Smooth muscle cell (in vitro differentiated cells): Measurements from ENCODE around the gene SYNE4. TPM values are rescaled to one million over a fixed set of nuclear protein-coding genes. Genes with fewer than 3 reads are reported as not detected.

ENCODE experiments used
- DNase-seq: peaks from one replicate; lab custom pipeline; 2025; ENCODE audit not compliant: unreplicated experiment; lab: John Stamatoyannopoulos, UW
- H2AFZ ChIP-seq: fragments of 200-600 bp; sonication (generic); 2 replicates; pipeline ENCODE4 v1.6.0; 2016; ENCODE audit warnings: antibody characterized with exemption, low read depth, mild to moderate bottlenecking
- H3F3A ChIP-seq: fragments of 200-600 bp; sonication (generic); 2 replicates; pipeline ENCODE4 v1.6.0; 2017; ENCODE audit warnings: antibody characterized with exemption, low read depth
- H3K27ac ChIP-seq: fragments of 200-600 bp; sonication (generic); 2 replicates; pipeline ENCODE4 v1.5.1; 2016; ENCODE audit warnings: low read depth, mild to moderate bottlenecking
- H3K27me3 ChIP-seq: fragments of 200-600 bp; sonication (generic); 2 replicates; pipeline ENCODE4 v1.6.1; 2016; ENCODE audit warnings: low read depth, mild to moderate bottlenecking
- H3K36me3 ChIP-seq: fragments of 200-600 bp; sonication (generic); 2 replicates; pipeline ENCODE4 v1.5.1; 2016; ENCODE audit warnings: low read depth
- H3K4me1 ChIP-seq: fragments of 200-600 bp; sonication (generic); 2 replicates; pipeline ENCODE4 v1.5.1; 2016; ENCODE audit warnings: low read depth
- H3K4me2 ChIP-seq: fragments of 200-600 bp; sonication (generic); 2 replicates; pipeline ENCODE4 v1.6.0; 2016; ENCODE audit warnings: mild to moderate bottlenecking
- H3K4me3 ChIP-seq: fragments of 200-600 bp; sonication (generic); 2 replicates; pipeline ENCODE4 v1.5.1; 2016; ENCODE audit warnings: mild to moderate bottlenecking
- H3K79me2 ChIP-seq: fragments of 200-600 bp; sonication (generic); 2 replicates; pipeline ENCODE4 v1.6.0; 2016; ENCODE audit warnings: low read depth, mild to moderate bottlenecking
- H3K9ac ChIP-seq: fragments of 200-600 bp; sonication (generic); 2 replicates; pipeline ENCODE4 v1.6.0; 2016; ENCODE audit warnings: low read depth
- H3K9me3 ChIP-seq: fragments of 200-600 bp; sonication (generic); replicated peaks from 2 replicates; pipeline ENCODE4 v1.5.1; 2016; ENCODE audit warnings: low read depth
- H4K20me1 ChIP-seq: fragments of 200-600 bp; sonication (generic); 2 replicates; pipeline ENCODE4 v1.6.0; 2016; ENCODE audit warnings: low read depth
- WGBS: methylation state at CpG from one replicate; pipeline ENCODE4 v1.1.7; 2016; ENCODE audit warnings: low lambda C conversion rate; 5-methylcytosine and 5-hydroxymethylcytosine counted together
- polyA plus RNA-seq: library from polyadenylated mRNA; unstranded; fragments of >200 nt; fragmentation: Nextera tagmentation; extraction: Ambion mirVana; gene quantifications from 2 replicates; pipeline ENCODE4 v1.2.1, GENCODE V29; 2016
- total RNA-seq: library from RNA; depleted of rRNA; stranded (reverse); fragments of >200 nt; gene quantifications from 2 replicates; pipeline ENCODE4 v1.2.3, GENCODE V29; 2014
- TF ChIP-seq, protein P1 (sequence below): fragments of 200-600 bp; sonication (generic); IDR thresholded peaks from 2 replicates; pipeline ENCODE4 v1.5.1; 2017; ENCODE audit warnings: borderline replicate concordance, mild to moderate bottlenecking, antibody characterized with exemption; ENCODE audit not compliant: insufficient read depth, poor library complexity, severe bottlenecking

The SYNE4 gene
- total and polyA plus RNA-seq, 2 experiments from 2014 or later = 1.1 to 2.6 TPM

GRCh38 chr19:35966771-35967170, 41.8 kb downstream of the SYNE4 start:
- no peak overlapping the region for H3K4me2 ChIP-seq
- no peaks in the 10 kb centered on the region for H3K4me1 ChIP-seq
- no peaks in the 10 kb centered on the region for H3F3A ChIP-seq
- TF ChIP-seq, protein P1, sequence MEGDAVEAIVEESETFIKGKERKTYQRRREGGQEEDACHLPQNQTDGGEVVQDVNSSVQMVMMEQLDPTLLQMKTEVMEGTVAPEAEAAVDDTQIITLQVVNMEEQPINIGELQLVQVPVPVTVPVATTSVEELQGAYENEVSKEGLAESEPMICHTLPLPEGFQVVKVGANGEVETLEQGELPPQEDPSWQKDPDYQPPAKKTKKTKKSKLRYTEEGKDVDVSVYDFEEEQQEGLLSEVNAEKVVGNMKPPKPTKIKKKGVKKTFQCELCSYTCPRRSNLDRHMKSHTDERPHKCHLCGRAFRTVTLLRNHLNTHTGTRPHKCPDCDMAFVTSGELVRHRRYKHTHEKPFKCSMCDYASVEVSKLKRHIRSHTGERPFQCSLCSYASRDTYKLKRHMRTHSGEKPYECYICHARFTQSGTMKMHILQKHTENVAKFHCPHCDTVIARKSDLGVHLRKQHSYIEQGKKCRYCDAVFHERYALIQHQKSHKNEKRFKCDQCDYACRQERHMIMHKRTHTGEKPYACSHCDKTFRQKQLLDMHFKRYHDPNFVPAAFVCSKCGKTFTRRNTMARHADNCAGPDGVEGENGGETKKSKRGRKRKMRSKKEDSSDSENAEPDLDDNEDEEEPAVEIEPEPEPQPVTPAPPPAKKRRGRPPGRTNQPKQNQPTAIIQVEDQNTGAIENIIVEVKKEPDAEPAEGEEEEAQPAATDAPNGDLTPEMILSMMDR = no peak
- H3K27me3 ChIP-seq = no peaks in the 10 kb centered on the region
- 90% methylated on average over 3 of the region's 3 CpGs for WGBS
- H3K79me2 ChIP-seq = no peaks in the 10 kb centered on the region
- H4K20me1 ChIP-seq = no peaks in the 10 kb centered on the region
- DNase-seq = no peak
- H3K9me3 ChIP-seq = no peaks in the 10 kb centered on the region
- no peak overlapping the region for H2AFZ ChIP-seq
- H3K27ac ChIP-seq = no peak overlapping the region
- no peaks in the 10 kb centered on the region for H3K36me3 ChIP-seq
- H3K9ac ChIP-seq = no peak overlapping the region
- no peak overlapping the region for H3K4me3 ChIP-seq

GRCh38 chr19:35963514-35963913, 45.1 kb downstream of the SYNE4 start:
- WGBS = 8% methylated on average over 9 of the region's 9 CpGs
- Histone ChIP-seq H3K4me3 (no peak overlapping the region), H4K20me1 (no peaks in the 10 kb centered on the region), H3K4me1 (no peaks in the 10 kb centered on the region), H3F3A (no peaks in the 10 kb centered on the region), H3K36me3 (no peaks in the 10 kb centered on the region), H3K9ac (no peak overlapping the region), H3K79me2 (no peaks in the 10 kb centered on the region), H3K9me3 (no peaks in the 10 kb centered on the region), H2AFZ (no peak overlapping the region), H3K4me2 (no peak overlapping the region), H3K27me3 (peaks cover 30% of the 10 kb centered on the region), H3K27ac (no peak overlapping the region)
- TF ChIP-seq, protein P1 = no peak
- peak; percentile 24 for DNase-seq

DNA sequence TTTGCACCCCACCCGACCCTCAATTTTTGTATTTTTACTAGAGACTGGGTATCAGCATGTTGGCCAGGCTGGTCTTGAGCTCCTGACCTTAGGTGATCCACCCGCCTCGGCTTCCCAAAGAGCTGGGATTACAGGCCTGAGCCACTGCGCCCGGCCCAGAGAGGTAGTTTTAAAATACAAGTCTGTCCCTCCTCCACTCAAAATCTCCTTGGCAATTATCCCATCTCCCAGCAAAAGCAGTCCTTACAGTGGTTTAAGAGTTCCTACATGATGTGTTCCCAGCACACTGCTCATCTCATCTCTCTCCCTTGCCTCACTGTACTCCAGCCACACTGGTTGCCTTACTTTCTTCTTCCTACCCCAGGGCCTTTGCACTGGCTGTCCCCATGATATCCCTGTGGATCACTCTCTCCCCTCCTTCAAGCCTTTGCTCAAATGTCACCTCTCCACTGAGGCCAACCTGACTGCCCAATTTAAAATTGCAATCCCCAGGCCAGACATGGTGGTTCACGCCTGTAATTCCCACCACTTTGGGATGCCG, 48.1 kb downstream of the SYNE4 start:
- no peak overlapping the region for H2AFZ ChIP-seq
- H3K79me2 ChIP-seq = no peaks in the 10 kb centered on the region
- TF ChIP-seq, protein P1 = no peak
- no peak overlapping the region for H3K27ac ChIP-seq
- DNase-seq = no peak
- no peak overlapping the region for H3K4me3 ChIP-seq
- peaks cover 41% of the 10 kb centered on the region for H3K27me3 ChIP-seq
- H3K36me3 ChIP-seq = no peaks in the 10 kb centered on the region
- H3K4me2 ChIP-seq = no peak overlapping the region
- H4K20me1 ChIP-seq = no peaks in the 10 kb centered on the region
- no peak overlapping the region for H3K9ac ChIP-seq
- no peaks in the 10 kb centered on the region for H3F3A ChIP-seq
- WGBS = 88% methylated on average over 7 of the region's 7 CpGs
- no peaks in the 10 kb centered on the region for H3K9me3 ChIP-seq
- H3K4me1 ChIP-seq = no peaks in the 10 kb centered on the region

- Histone ChIP-seq H3F3A (no peaks in the 10 kb centered on the region), H3K4me3 (no peak overlapping the region), H3K27me3 (peaks cover 41% of the 10 kb centered on the region), H4K20me1 (no peaks in the 10 kb centered on the region), H3K4me2 (no peak overlapping the region), H3K9ac (no peak overlapping the region), H3K36me3 (no peaks in the 10 kb centered on the region), H3K4me1 (no peaks in the 10 kb centered on the region), H3K27ac (no peak overlapping the region), H3K79me2 (no peaks in the 10 kb centered on the region), H2AFZ (no peak overlapping the region), H3K9me3 (no peaks in the 10 kb centered on the region)
- DNase-seq = no peak
- 74% methylated on average over 18 of the region's 20 CpGs for WGBS
- TF ChIP-seq, protein P1 = no peak
Observed at GRCh38 chr19:35959968-35960320, 48.7 kb downstream of the SYNE4 start.
